Measurements from ENCODE around the gene ISLR2.

Gene ISLR2

DNA sequence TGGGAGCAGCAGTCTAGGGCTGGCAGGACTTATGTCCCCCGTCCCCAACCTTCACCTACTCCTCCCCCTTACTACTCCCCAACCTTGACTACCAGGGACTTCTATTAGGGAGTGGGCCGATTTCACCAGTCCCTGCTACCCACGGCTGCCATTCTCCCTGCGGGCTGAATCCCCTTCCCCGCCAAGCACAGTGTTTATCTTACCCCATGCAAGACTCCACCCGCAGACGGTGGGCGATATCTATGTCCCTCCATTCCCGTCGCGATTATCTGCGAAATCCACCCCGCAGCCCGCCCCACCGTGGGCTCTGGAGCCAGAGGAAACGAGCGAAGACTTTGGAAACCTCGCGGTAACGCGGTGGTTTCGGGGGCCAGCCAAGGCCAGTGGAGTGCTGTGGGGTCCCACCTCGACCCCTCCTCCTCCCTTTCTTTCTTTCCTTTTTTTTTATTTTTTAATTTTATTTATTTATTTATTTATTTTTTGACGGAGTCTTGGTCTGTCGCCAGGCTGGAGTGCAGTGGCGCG, 4.7 kb downstream of the ISLR2 start:
- H3K27me3 ChIP-seq = peaks cover 100% of the 10 kb centered on the region
- H3K36me3 ChIP-seq = no peaks in the 10 kb centered on the region
- H3K4me3 ChIP-seq (ENCODE audit: low read depth in 1 of 2, low read length in 1 of 2) = no peak overlapping the region
- TF ChIP-seq, protein P1, sequence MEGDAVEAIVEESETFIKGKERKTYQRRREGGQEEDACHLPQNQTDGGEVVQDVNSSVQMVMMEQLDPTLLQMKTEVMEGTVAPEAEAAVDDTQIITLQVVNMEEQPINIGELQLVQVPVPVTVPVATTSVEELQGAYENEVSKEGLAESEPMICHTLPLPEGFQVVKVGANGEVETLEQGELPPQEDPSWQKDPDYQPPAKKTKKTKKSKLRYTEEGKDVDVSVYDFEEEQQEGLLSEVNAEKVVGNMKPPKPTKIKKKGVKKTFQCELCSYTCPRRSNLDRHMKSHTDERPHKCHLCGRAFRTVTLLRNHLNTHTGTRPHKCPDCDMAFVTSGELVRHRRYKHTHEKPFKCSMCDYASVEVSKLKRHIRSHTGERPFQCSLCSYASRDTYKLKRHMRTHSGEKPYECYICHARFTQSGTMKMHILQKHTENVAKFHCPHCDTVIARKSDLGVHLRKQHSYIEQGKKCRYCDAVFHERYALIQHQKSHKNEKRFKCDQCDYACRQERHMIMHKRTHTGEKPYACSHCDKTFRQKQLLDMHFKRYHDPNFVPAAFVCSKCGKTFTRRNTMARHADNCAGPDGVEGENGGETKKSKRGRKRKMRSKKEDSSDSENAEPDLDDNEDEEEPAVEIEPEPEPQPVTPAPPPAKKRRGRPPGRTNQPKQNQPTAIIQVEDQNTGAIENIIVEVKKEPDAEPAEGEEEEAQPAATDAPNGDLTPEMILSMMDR (IDR thresholded peaks at IDR 0.05) = no peak
- no peaks in the 10 kb centered on the region for H3K9me3 ChIP-seq
- peaks cover 0 to 7% of the 10 kb centered on the region in 2 experiments for H3K4me1 ChIP-seq (ENCODE audit: control insufficient read depth in 1 of 2, insufficient read depth in 1 of 2, low read depth in 1 of 2, low read length in 1 of 2)
- no peak overlapping the region for H3K27ac ChIP-seq

DNA sequence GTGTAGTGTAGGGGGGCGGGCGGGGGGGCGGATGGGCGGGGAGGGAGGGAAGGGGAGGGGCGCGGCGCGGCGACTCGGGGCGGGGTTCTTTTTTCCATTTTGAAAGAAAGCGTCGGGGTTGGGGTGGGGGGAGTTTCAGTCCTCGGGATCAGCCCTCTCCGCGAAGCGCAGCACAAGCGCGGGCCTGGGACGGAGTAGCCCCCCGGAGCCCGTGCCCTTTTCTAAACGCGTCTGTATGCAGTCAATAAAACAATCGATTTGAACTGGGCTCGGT, 6.1 kb downstream of the ISLR2 start:
- H3K4me3 ChIP-seq (ENCODE audit: low read depth in 1 of 2, low read length in 1 of 2) = no peak overlapping the region
- H3K36me3 ChIP-seq = no peaks in the 10 kb centered on the region
- no peaks in the 10 kb centered on the region for H3K9me3 ChIP-seq
- H3K4me1 ChIP-seq (ENCODE audit: control insufficient read depth in 1 of 2, insufficient read depth in 1 of 2, low read depth in 1 of 2, low read length in 1 of 2) = peaks cover 0 to 7% of the 10 kb centered on the region in 2 experiments
- H3K27me3 ChIP-seq = peaks cover 100% of the 10 kb centered on the region
- TF ChIP-seq, protein P1 (IDR thresholded peaks at IDR 0.05) = no peak
- no peak overlapping the region for H3K27ac ChIP-seq

DNA sequence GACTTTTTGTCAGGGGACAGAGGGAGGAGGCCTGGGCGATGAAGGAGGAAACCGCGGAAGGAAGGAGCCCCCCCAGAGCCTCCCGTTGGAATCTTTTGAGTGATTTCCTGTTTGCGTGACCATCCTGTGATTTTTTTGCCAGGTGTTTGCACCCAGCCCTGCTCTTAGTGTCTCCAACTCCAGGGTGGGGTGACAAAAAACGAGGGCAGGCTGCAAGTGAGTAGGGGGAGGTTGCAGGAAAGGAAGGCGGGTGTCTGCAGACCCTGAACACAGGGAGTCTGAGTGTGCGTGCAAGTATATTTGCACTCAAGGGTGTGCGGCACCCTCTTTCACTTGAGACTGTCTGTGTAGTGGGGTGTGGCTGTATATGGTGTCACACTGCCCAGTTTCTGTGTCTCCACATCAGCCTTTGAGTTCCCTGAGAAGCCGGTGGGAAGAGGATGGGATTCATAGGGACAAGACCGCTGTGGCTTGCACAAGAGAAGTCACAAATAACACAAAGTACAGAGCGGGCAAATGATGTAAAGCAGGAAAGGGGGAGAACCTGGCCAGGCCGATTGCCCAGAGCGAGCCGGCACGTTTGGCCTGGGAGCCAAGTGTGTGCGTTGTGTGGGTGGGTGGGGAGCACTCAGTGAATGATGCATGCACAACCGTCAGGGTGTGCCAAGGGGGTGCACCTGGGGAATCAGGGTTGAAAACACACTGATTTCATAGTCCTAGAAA, 6.6 kb downstream of the ISLR2 start:
- no peaks in the 10 kb centered on the region for H3K36me3 ChIP-seq
- H3K9me3 ChIP-seq = no peaks in the 10 kb centered on the region
- H3K4me1 ChIP-seq (ENCODE audit: control insufficient read depth in 1 of 2, insufficient read depth in 1 of 2, low read depth in 1 of 2, low read length in 1 of 2) = peaks cover 0 to 7% of the 10 kb centered on the region in 2 experiments
- H3K4me3 ChIP-seq (ENCODE audit: low read depth in 1 of 2, low read length in 1 of 2) = no peak overlapping the region
- H3K27ac ChIP-seq = no peak overlapping the region
- TF ChIP-seq, protein P1 (IDR thresholded peaks at IDR 0.05) = no peak
- H3K27me3 ChIP-seq = peaks cover 100% of the 10 kb centered on the region

DNA sequence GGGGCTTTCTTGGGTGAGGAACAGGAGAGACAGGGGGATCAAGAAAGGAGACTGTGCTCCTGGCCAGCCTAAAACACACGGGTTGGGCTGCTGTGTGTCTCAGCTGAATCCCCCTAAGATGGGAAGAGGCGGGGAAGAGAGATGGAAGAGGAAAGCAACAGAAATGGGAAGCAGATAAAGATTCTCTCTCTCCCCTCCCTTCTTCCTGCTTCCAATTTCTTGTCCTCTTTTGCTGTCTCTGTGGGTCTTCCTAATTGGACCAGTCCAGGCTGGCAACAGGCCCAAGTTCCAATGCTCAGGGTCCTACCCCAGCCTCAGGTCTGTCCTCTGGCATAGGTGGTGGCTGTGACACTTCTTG, 7.1 kb downstream of the ISLR2 start:
- H3K27me3 ChIP-seq = peaks cover 100% of the 10 kb centered on the region
- H3K9me3 ChIP-seq = no peaks in the 10 kb centered on the region
- peaks cover 0 to 7% of the 10 kb centered on the region in 2 experiments for H3K4me1 ChIP-seq (ENCODE audit: control insufficient read depth in 1 of 2, insufficient read depth in 1 of 2, low read depth in 1 of 2, low read length in 1 of 2)
- TF ChIP-seq, protein P1 (IDR thresholded peaks at IDR 0.05) = no peak
- no peaks in the 10 kb centered on the region for H3K36me3 ChIP-seq
- no peak overlapping the region for H3K4me3 ChIP-seq (ENCODE audit: low read depth in 1 of 2, low read length in 1 of 2)
- no peak overlapping the region for H3K27ac ChIP-seq

DNA sequence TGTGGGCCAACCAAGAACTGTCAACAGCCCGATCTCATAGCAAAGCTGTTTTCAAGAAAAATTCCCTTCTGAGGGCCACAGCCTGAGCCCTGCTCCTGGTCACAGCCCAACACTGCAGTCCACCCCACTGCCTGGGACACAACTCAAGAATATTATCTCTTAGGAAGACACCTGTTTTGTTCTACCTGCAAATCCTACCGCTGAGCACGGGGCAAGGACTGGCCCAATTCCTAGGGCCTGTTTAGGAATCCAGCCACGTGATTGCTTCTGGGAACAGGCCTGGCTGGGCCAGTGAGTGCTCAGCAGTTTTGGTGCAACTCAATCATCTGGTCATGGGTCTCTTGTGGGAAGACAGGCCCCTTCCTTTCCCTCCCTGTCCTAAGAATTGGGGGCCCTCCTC, 8.3 kb downstream of the ISLR2 start:
- TF ChIP-seq, protein P1 (IDR thresholded peaks at IDR 0.05) = no peak
- Histone ChIP-seq H3K4me3 (ENCODE audit: low read depth in 1 of 2, low read length in 1 of 2) (no peak overlapping the region), H3K27ac (no peak overlapping the region), H3K36me3 (no peaks in the 10 kb centered on the region), H3K9me3 (no peaks in the 10 kb centered on the region), H3K4me1 (ENCODE audit: control insufficient read depth in 1 of 2, insufficient read depth in 1 of 2, low read depth in 1 of 2, low read length in 1 of 2) (peaks cover 0 to 7% of the 10 kb centered on the region in 2 experiments), H3K27me3 (peaks cover 100% of the 10 kb centered on the region)
